Eye (tissue), 1 donor: ENCODE results near the gene KHK.

Experiments used
- DNase-seq: peaks from one replicate; pipeline ENCODE4 v3.0.0-alpha.2; 2015

The KHK gene

DNA sequence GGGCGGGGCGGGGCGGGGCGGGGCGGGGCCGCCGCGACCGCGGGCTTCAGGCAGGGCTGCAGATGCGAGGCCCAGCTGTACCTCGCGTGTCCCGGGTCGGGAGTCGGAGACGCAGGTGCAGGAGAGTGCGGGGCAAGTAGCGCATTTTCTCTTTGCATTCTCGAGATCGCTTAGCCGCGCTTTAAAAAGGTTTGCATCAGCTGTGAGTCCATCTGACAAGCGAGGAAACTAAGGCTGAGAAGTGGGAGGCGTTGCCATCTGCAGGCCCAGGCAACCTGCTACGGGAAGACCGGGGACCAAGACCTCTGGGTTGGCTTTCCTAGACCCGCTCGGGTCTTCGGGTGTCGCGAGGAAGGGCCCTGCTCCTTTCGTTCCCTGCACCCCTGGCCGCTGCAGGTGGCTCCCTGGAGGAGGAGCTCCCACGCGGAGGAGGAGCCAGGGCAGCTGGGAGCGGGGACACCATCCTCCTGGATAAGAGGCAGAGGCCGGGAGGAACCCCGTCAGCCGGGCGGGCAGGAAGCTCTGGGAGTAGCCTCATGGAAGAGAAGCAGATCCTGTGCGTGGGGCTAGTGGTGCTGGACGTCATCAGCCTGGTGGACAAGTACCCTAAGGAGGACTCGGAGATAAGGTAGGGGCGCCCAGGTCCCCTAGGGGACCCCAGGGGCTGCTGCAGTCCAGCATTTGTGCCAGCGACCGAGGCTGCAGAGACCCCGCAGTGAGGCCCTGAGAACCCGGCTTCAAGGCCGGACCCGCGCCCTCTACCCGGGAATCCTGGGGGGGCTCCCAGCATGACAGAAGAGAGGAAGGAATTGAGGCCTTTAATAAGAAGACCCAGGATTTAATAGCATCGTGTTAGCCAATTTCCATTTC lies at the start of gene KHK:
KHK (plus strand) TSS at position 49 of the 870 bp plus-strand sequence; CDS start at position 537, 488 bp downstream.
- no peak for DNase-seq

DNA sequence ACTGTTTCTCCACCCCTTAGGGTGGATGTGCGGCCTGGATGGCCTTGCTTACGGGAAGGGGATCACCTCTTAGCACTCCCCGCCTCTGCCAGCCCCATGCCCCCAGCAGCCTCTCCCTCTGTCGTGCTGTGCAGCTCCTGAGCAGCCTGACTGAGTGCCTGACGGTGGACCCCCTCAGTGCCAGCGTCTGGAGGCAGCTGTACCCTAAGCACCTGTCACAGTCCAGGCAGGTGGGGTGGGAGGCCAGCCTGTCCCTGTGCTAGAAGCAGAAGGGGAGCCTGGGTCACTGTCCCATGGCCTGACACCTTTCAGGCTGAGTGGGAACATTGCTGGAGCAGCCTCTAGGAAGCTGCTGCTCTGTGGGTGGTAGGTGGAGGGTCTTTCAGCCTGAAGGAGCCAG lies 48.6 kb upstream of the KHK start:
- no peak for DNase-seq

DNA sequence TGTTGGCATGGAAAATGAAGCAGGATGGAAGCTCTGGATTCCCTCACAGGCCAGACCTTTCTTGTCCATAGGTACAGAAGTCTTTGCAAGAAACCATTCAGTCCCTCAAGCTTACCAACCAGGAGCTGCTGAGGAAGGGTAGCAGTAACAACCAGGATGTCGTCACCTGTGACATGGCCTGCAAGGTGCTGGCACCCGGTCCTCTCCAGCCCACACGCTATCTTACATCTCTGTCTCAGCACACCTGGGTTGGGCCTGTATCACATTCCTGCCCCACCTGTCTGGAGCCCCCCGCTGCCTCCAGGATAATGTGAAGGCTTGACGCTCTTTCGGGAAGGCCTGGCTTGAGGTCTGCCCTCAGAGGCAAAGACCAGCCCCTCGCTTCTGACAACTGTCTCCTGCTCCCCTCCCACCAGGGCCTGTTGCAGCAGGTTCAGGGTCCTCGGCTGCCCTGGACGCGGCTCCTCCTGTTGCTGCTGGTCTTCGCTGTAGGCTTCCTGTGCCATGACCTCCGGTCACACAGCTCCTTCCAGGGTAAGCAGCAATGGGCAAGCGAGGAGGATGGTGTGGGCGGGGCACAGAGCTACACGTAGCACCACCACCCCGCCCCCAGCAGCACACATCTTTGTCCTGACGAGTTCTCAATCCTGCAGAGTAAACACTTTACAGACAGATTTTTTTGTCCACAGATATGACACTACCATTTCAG lies 47.8 kb upstream of the KHK start:
- no peak for DNase-seq

- no peak for DNase-seq
Measured at GRCh38 chr2:27039426-27039825, 47.1 kb upstream of the KHK start.

DNA sequence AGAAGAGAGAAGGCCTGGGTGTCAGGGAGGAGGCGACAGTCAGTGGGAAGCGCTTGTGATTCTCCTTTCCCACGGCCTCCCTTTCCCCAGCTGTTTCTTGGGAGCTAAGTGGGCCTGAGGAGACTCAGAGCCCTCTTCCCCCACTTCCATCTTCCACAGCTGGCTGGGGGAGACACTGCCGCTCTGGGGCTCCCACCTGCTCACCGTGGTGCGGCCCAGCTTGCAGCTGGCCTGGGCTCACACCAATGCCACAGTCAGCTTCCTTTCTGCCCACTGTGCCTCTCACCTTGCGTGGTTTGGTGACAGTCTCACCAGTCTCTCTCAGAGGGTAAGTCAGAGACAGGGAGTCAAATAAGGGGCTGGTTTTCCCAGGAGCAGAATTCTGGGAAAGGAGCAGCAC lies 46.7 kb upstream of the KHK start:
- no peak for DNase-seq

DNA sequence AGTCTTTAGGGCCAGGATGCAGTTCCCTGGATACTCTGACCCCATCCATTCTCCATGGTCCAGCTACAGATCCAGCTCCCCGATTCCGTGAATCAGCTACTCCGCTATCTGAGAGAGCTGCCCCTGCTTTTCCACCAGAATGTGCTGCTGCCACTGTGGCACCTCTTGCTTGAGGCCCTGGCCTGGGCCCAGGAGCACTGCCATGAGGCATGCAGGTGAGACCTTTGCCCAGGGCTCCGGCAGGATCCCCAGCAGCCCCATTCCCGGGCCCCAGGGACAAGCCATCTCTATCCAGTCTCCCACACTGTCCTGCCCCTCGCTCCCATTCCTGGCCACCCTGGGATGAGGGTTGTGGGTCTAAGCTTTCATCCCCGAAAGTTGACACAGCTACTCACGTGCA lies 46.3 kb upstream of the KHK start:
- no peak for DNase-seq

DNA sequence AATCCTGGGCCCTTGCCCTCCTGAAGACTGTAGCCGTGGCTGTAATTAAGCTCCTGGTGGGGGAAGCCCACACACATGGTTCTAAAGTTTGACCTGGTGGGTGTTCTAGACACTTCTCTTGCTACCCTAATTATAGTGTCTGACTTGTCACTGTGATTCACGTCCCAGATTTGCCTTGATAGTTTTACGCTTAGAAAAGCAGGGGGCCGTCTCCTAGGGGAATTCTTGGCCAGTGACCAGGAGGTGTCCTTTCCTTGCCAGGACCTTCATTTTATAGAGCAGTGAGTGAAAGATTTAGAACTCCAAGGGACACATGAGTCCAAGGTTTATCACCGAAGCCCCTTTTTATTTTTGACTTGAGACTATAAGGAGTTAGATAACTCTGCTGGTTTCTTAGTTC lies 44.8 kb upstream of the KHK start:
- peak; percentile 42 for DNase-seq

DNA sequence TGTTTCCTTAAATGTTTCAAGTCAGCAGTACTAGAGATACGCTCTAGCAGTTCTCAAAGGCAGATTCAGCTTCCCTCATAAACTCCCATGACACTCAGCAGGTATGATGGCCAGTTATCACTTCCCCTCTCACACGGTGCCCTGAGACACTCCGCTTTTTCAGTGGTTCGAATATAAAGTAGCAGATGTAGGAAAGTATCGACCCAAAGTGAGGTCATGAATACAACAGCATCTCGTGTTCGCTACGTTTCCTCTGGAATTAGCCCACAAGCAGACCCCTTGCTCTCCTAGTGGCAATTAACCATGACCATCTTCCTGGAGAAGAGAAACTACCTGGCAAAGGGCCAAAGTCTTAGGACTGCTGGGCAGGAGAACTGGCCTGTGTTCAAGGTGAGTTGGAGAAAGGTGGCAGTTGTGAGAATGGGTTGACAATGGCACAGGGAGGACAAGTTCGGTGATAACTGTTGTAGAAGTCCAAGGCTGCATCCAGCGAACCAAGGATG lies 44.4 kb upstream of the KHK start:
- DNase-seq = no peak

DNA sequence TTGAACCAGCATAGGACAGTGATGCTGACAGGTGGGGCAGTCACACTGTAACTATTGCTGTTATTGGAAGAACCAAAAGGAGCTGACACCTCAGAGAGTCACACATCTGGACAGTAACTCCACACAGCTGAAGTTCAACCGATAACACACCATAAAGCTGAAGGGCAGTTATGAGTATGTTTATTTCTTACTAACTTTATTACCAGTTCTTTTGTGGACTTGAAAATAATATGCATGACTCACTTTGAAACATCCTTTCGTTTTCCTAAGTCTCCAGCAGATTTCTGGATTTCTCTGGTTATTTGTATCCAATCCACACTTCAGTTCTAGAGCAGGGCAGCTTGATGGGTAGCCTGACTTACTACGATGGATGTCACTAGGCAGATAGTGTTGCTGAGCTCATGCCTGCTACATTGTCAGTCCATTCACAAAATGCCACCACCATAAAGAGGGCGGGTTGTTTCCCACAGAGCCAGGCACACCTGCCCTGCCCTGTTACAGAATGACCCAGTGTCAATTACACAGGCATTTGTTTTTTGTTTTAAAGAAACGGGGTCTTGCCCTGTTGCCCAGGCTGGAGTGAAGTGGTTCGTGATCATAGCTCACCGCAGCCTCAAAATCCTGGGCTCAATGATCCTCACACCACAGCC lies 43.5 kb upstream of the KHK start:
- no peak for DNase-seq

DNA sequence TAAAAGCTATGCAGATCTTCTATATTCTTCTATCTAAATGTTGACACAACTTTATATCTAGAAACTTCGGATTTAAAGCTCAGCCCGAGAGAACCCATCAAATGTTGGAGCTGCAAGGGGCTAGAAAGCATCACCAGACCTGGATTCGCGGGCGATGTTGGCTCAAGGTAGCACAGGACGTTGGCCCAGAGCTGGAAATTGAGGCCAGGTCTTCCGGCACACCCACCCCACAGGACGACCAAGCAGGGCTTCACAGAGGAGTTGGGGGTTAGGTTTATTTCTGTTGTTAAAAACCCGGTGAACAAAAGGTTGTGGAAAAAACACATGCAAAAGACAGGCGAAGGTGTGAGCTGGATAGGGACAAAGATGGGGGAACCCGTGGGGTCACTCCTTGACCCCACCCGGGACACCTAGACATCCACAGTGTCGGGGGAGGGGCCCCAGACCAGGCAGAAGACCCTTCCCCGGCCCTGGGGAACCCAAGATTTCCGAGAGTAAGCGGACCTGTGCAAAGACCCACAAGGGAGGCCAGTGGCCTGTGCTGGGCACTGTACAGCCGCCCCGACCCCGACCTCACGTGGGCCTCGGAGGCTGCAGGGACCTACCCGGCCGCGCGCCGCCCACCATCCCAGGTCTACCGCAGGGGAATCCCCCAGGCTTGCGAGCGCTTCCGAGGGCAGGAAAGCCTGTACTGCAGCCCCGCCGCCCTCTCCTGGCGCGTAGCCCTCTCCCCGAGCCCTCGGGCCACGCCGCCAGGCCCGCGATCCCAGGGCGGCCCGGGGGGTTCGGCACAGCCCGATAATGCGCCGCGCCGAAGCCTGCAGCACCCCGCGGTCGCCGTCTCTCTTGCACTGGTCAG lies 36.9 kb upstream of the KHK start:
- peak; percentile 12 for DNase-seq

DNA sequence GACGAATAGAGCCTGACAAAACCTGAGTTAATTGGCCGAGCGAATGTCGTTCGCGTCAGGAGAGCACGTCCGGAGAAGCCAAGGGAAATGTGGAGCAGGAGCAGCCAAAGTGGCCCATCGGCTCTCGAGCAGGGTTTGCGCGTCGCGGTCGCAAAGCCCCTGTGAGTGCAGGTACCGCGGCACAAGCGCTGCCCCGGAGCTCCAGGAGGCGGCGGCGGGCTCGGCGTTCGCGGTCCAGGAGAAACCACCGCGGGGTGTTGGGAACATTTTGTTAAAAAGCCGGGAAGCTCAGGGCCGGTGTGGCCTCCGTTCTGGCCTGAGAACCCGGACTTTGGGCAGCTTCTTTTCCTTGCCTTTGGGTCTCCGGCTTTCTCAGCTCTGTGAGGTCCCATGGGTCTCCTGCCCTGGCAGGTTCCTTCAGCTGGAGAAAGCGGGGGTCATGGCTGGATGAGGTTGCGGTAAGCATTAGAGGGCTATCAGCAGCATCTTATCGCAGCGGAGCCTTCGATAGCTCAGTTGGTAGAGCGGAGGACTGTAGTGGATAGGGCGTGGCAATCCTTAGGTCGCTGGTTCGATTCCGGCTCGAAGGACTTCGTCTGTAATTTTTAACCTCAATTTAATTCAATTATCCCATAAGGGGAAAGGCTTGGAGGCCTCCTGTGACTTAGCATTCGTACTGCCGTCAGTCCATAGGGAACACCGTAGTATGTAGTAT lies 36.1 kb upstream of the KHK start:
- peak; percentile 100 for DNase-seq

- peak; percentile 98 for DNase-seq
Measured at GRCh38 chr2:27050996-27051901, 35.3 kb upstream of the KHK start, which contains the start of gene AGBL5. Gene AGBL5 (plus strand): TSS chr2:27051668. CDS start chr2:27052959, 1,291 bp downstream.

- no peak for DNase-seq
Measured at GRCh38 chr2:27051902-27052645, 34.5 kb upstream of the KHK start.

DNA sequence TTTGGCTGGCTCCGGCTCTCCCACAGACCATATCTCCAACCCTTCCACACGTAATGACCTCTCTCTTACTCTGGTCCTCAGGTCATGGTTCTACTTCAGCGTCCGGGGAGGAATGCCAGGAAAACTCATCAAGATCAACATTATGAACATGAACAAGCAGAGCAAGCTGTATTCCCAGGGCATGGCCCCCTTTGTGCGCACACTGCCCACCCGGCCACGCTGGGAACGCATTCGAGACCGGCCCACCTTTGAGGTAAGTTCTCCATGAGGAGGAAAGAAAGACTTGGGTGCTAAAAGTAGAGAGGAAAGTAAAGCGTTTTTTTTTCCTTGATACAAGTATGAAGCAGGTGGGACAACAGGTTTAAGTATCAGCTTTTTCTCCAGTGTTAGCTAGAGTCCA lies 33.3 kb upstream of the KHK start:
- DNase-seq = no peak

- DNase-seq = no peak
Measured at GRCh38 chr2:27053776-27054175, 32.8 kb upstream of the KHK start.

GRCh38 chr2:27054721-27055120 lies 31.9 kb upstream of the KHK start:
- DNase-seq = no peak

- no peak for DNase-seq
Measured at GRCh38 chr2:27057184-27057583, 29.4 kb upstream of the KHK start.

DNA sequence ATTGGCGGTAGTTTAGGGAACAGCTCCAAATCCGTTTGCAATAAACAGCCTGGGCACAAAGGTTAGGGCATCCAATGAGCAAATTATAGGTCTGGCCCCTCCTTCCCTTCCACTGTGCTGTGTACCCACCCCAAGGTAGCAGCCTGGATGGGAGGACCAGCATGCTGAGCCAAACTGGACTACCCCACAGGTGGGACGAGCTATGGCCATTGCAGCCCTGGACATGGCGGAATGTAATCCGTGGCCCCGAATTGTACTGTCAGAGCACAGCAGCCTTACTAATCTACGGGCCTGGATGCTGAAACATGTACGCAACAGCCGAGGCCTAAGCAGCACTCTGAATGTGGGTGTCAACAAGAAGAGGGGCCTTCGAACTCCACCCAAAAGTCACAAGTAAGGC lies 28.4 kb upstream of the KHK start:
- no peak for DNase-seq

DNA sequence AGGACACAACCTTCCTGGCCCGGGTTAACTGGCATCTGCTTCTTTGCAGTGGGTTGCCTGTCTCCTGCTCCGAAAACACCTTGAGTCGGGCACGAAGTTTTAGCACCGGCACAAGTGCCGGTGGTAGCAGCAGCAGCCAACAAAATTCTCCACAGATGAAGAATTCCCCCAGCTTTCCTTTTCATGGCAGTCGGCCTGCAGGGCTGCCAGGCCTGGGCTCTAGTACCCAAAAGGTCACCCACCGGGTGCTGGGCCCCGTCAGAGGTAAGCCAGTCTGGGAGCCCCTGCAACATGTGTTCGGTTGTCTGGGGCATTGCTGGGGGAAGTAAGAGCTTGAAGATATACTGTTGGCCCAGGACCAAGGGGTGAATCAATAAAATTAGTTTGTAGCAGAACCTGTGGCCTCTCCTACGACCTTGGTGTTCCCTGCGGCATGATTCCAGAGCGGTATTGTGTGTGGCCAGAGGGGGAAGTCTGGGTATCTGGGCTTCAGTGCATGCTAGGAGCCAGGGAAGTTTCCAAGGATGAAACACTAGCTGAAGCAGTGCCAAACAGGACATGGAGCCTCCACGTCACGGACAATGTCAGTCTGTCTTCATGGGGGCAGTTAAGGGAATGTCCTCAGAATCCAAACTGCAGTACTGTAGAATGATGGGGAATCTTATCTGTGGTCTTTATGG lies 27.3 kb upstream of the KHK start:
- DNase-seq = no peak
